Stimulated activated CD4-positive, alpha-beta T cell treated with anti-CD3 and anti-CD28 coated beads, Interleukin-1b, Interleukin-23, amount 100 ng/mL, for 4 hours (primary cell): ENCODE data around the gene AP2A2.
"Not testable (repeated sequence)": the region's sequence is repeated elsewhere in the genome, so short reads cannot be mapped to it uniquely, and the experiment has no call there.

ENCODE experiments used
- DNase-seq, 2 donors: peaks; one replicate each; pipeline ENCODE4 v3.0.0-alpha.2; 2020; ENCODE audit warnings: low read depth in 2 of 2

The AP2A2 gene

DNA sequence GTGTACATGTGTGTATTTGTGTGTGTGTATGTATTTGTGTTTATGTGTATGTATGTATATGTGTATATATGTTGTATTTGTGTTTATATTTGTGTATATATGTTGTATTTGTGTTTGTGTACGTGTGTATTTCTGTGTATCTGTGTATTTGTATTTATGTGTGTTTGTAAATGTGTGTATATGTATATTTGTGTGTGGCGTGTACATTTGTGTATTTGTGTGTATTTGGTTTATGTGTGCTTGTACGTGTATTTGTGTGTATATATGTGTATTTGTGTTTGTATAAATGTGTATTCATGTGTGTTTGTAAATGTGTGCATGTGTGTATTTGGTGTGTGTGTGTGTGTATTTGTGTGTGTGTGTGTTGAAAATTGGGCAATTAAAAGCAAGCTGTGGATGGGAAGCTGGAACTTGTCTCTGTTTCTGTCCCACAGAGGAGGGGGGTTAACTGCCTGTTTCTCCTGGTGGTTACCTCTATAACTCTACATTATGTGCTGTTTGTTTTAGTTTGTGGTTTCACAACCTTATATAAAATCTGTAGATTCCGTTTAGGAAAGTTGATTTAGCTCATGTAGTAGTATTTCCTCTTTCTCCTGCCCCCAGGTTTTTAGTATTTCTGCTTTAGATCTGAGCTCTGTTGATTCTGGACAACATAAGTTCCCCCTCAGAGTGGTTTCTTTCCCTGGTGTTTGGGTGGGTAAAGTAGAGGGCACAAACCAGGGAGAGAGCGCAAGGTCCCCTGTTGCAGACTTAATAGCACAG is 28.9 kb downstream of the AP2A2 start:
- DNase-seq: no peak

DNA sequence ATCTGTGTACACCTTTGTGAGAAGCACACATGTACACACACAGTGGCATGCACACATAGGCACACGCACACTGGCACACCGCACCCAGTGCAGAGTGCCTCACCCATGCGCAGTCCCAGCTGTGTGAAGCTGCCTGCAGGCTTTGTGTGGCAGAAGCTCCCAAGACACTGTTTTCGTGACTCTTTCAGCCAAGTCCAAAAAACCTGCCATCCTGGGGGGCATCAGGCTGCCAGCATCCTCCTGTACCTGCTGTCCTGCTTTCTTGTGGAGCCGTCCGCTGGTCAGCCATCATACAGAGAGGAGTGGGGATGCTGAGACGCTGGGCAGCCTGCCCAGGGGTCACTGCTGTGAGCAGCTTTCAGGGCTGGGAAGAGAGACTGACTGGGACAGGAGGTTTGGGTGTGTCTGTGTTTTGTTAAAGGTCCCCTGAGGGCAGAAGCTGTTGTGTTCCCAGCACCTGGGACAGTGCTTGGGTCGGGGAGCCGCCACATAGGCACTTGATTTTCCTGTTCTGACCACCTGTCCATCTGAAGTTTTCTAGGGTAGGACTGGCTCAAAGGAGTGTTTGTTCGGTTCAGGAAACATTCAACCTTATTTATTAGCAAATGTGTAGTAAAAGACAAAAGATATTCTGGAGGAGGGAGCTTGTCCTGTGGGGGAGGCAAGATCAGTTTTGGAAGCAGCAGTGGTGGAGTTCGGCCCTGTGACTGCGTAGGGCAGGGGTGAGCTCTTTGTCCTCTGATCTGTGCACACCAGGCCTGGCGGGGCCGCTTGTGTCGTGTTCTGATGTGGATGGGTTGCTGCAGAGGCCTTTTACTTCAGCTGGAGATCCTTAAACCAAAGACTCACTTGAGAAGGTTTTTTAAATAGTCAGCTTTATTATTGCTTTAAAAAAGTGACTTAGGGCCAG is 29.7 kb downstream of the AP2A2 start:
- DNase-seq: no peak

GRCh38 chr11:957212-957920 is 31.7 kb downstream of the AP2A2 start:
- no peak for DNase-seq

DNA sequence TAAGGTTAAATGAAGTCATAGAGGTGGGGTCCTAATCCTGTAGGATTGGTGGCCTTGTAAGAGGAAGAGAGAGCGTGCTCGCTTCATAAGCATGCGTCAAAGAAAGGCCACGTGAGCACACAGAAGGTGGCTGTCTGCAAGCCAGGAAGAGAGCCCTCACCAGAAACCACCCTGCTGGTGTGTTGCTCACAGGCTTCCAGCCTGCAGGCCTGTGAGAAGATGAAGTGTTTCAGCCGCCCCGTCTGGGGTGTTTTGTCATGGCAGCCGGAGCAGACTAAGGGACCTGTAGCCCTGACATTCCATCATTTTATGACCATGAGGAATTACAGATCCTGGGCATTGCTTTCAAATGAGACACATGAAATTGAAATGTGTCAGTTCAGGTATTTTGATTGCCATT is 32.4 kb downstream of the AP2A2 start:
- no peak for DNase-seq

GRCh38 chr11:959027-959426 is 33.4 kb downstream of the AP2A2 start:
- DNase-seq: no peak

- no peak for DNase-seq
Observed at GRCh38 chr11:959608-960007, 33.9 kb downstream of the AP2A2 start.

DNA sequence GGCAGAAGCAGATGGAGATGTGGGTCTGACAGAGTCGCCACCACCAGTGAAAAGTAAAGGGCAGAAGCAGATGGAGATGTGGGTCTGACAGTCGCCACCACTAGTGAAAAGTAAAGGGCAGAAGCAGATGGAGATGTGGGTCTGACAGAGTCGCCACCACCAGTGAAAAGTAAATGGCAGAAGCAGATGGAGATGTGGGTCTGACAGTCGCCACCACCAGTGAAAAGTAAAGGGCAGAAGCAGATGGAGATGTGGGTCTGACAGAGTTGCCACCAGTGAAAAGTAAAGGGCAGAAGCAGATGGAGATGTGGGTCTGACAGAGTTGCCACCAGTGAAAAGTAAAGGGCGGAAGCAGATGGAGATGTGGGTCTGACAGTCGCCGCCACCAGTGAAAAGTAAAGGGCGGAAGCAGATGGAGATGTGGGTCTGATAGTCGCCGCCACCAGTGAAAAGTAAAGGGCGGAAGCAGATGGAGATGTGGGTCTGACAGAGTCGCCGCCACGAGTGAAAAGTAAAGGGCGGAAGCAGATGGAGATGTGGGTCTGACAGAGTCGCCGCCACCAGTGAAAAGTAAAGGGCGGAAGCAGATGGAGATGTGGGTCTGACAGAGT is 35.7 kb downstream of the AP2A2 start:
- DNase-seq: not testable (repeated sequence)

GRCh38 chr11:961921-962320 is 36.3 kb downstream of the AP2A2 start:
- DNase-seq: no peak

DNA sequence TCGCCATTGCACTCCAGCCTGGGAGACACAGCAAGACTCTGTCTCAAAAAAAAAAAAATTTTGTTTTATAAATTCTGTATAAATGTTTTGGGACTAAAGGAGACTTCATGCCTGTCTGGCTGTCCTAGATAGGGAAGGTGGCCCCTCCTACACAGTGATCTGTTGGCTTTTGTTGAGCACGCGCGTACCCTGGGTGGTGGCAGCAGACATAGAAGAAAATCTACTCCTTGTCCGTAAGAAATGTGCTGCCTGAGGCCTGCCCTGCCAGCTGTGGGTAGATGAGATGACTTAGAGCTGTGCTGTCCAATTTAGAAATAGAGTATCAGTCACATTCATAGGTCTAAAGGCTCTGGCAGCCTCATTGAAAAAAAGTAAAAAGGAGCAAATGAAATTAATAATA is 37.0 kb downstream of the AP2A2 start:
- DNase-seq: no peak

GRCh38 chr11:963852-964251 is 38.2 kb downstream of the AP2A2 start:
- DNase-seq: no peak

DNA sequence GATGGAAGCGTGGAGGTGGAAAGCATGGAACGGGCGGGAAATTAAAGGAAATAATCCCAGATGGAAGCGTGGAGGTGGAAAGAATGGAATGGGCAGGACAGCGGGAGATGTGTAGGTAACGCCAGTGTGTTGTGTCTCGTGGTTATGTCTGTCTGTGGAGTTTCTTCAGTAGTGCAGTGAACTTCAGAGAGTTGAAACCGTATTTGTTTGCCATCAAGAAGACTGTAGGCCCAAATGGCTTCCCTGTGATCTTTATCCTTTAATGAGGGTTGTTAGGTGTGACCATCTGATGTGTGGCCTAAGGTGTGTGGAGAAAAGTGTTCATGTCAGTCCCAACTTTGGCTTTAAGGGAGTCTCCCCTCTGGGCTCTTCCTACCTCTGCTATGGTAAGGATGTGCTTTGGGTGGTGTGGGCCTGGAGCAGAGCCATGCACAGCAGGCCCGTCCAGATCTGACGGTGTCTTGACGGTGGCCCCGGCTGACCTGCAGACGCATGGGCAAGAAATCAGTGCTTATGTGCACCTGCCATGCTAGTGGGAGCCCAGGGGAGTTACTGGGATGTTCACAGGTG is 39.6 kb downstream of the AP2A2 start:
- DNase-seq: no peak

DNA sequence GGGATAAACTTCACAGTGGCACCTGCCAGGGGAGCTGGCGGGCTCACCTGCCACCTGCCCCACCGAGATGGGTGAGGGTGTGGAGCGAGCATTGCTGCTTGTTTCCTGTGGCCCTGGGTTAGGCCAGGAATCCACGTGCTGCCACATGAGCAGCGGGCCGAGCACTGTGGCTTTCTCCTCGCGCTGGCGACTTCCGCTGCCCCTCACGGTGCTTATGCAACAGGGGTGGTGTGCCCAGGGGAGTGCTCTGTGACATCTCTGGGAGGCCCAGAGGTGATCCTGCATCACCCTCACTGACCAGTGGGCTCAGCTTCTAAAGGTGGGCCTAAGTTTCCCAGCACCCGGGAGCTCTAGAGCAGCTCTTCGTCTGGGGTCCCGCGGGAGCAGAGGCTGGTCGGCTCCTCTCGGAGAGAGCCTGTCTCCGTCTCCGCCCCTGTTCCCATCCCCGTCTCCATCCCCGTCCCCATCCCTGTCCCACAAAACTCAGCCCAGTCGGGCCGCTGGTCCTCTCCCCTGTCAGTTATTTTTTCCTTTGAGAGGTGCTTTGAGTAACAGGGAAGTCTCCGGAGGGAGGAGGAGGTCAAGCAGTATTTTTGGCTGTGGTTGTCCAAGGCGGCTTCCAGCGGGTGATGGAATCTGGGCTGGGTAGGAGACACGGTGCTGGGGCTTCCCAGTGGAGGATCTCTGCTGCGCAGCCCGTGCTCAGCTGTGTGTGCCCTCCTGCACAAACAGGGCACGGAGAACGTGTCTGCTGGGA is 42.5 kb downstream of the AP2A2 start:
- DNase-seq: no peak

- no peak for DNase-seq
Observed at GRCh38 chr11:968822-969221, 43.2 kb downstream of the AP2A2 start.

DNA sequence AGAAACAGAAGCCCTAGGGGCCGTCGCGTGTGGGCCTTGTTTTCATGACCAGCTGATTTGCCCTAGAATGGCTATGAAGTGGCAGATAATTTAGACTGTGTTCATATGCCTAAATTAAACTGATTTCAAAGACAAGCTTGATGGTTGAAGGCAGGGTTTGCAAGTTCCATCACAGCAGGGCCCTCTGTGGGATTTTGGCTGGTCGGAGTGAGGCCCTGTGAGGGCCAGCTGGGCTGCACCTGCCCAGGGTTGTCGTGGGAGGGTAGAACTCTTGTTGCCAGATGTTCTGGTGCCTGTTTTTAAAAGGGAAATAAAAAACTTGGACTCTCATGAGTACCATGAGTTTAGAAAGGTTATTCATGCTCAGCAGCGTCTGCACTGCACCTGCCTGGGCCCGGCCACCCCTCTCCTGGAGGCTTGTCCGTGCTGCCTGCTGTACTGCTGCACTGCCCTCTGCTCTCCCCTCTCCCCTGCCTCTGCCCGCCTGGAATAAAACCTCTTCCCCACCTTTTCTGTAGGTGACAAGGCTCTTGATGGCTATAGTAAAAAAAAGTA is 44.1 kb downstream of the AP2A2 start:
- DNase-seq: no peak

DNA sequence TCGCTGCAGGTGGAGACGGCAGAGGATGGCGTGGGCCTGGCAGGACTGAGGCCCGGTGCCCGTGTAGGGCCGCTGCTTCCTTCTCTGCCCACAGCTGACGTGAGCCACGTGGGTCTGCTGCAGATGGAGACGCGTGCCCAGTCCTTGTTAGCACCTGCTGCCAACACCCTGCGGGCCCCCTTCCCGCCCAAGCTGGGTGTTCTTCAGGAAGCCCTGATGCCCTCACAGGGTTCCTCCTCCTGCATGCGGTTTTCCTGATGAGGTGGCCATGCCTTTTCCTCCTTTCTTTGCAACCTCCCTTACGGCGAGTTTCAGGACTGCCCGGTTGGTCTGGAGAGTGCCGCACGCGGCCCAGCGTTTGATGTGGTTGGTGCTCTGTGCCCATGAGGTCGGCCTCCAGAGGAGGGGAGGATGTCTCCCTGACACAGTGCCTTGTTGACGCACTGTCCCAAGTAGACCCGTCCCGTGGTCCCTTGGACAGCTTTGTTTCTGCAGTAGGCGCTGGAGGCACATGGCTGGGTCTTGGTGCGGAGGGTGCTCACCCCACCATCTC is 44.7 kb downstream of the AP2A2 start:
- no peak for DNase-seq

DNA sequence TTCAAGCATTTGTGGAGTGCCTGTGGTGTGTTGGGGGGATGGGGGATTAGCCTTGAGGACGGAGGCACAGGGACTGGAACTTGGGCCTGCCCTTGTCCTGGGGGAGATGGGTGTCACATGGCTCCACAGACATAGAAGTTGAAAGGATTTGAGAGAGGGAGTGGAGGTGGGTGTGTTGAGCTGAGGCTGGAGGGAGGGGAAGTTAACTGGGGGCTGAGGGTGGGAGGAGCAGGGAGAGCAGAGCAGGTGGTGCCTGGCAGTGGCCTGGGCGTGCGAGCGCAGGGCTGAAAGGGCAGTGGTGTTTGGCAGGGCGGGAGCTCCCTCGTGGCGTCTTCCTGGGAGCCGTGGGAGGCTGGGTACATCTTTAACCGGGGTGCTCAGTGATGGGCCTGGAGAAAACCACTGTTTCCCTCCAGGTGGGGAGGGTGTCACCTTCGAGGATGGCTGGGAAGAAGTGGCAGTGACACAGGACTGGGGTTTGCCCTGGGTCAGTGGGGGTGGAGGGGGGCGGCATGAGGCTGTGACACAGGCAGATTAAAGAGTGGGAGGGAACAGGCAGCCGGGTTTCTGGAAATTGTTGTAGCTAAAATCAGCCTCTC is 45.5 kb downstream of the AP2A2 start:
- no peak for DNase-seq

GRCh38 chr11:971731-972365 is 46.2 kb downstream of the AP2A2 start:
- no peak for DNase-seq

DNA sequence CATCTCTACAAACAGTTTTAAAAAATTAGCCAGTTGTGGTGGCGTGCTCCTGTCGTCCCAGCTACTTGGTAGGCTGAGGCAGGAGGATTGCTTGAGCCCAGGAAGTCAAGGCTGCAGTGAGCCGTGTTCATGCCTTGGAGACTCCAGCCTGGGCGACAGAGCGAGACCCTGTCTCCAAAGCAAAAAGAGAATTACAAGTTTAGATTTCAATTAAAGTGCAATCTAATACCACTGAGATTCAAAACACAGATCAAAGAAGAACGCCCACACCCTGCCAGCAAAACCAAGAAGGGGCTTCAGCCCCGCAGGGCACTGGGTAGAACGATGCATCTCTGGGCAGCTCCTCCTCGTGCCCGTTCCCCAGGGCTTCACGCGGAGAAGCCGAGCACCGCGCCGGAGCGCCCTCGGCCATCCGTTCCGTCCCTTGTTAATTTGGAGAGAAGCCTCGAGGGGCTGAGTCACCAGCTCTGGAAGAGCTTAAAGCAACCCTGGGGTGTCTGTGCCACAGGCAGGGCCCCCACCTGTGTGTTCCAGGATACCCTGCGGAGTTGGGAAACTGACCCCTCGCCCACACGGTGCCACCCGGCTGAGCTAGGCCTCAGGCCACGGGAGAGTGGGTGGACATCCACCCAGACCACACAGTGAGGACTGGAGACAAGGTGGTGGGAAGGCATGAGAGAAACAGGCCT is 47.0 kb downstream of the AP2A2 start:
- no peak for DNase-seq

DNA sequence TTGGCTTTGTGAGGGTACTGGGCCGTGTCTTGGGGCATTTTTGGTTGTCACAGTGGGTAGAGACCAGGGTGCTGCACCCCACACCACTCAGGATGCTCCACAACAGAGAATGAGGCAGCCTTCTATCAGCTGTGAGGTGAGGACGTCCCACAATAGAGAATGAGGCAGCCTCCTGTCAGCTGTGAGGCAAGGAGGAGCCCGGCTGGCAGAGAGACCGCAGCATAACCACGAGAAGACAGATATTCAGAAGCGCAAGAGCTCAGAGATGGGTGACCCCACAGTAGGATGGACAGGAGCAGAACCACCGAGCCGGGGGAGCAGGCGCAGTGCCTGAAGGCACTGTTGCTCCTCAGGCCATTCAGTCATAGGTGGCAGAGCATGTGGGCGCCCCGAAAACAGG is 47.6 kb downstream of the AP2A2 start:
- no peak for DNase-seq
